ENCODE results near the gene CIT. TPM values are rescaled to one million over a fixed set of nuclear protein-coding genes. Genes with fewer than 3 reads are reported as not detected.

CIT gene
- total RNA-seq, 4 donors from 2014 or later = under 0.01 to 28.1 (median 5.8) TPM

- intact Hi-C loops (cut with DNase I; ENCODE audit: low total_unique reads) = no loop called here
- no peak for DNase-seq
- H3K27me3 ChIP-seq = no peaks in the 10 kb centered on the region
- H3K4me1 ChIP-seq = peaks cover 0 to 3% of the 10 kb centered on the region in 2 donors
- no peak overlapping the region for H3K27ac ChIP-seq
- H3K4me3 ChIP-seq = no peak overlapping the region
- TF ChIP-seq CTCF (IDR thresholded peaks at IDR 0.05) (no peak), POLR2A (IDR thresholded peaks at IDR 0.05) (no peak)
- no peaks in the 10 kb centered on the region for H3K9me3 ChIP-seq
- H3K36me3 ChIP-seq = no peaks in the 10 kb centered on the region
Observed at GRCh38 chr12:119666226-119666795, 210.8 kb downstream of the CIT start.

- Histone ChIP-seq H3K4me3 (no peak overlapping the region), H3K27ac (no peak overlapping the region)
- DNase-seq = no peak
Observed at GRCh38 chr12:119665164-119665929, 211.8 kb downstream of the CIT start.

GRCh38 chr12:119664642-119665041 is 212.5 kb downstream of the CIT start:
- Histone ChIP-seq H3K36me3 (no peaks in the 10 kb centered on the region), H3K9me3 (no peaks in the 10 kb centered on the region), H3K4me1 (peaks cover 0 to 1% of the 10 kb centered on the region in 2 donors), H3K4me3 (no peak overlapping the region), H3K27ac (no peak overlapping the region), H3K27me3 (no peaks in the 10 kb centered on the region)
- DNase-seq = no peak
- TF ChIP-seq POLR2A (IDR thresholded peaks at IDR 0.05) = no peak
- TF ChIP-seq CTCF (IDR thresholded peaks at IDR 0.05) = no peak
- intact Hi-C loops (cut with DNase I; ENCODE audit: low total_unique reads) = no loop called here

More at GRCh38 chr12:119665164-119665929, 211.8 kb downstream of the CIT start:
- peaks cover 0 to 3% of the 10 kb centered on the region in 2 donors for H3K4me1 ChIP-seq
- TF ChIP-seq CTCF (IDR thresholded peaks at IDR 0.05) = no peak
- no peak for TF ChIP-seq POLR2A (IDR thresholded peaks at IDR 0.05)
- intact Hi-C loops (cut with DNase I; ENCODE audit: low total_unique reads) = no loop called here
- no peaks in the 10 kb centered on the region for H3K27me3 ChIP-seq
- no peaks in the 10 kb centered on the region for H3K36me3 ChIP-seq
- no peaks in the 10 kb centered on the region for H3K9me3 ChIP-seq

- H3K4me1 ChIP-seq = no peaks in the 10 kb centered on the region
- H3K4me3 ChIP-seq = no peak overlapping the region
- no peak for DNase-seq
- no peaks in the 10 kb centered on the region for H3K9me3 ChIP-seq
- H3K27me3 ChIP-seq = no peaks in the 10 kb centered on the region
- intact Hi-C loops (cut with DNase I; ENCODE audit: low total_unique reads) = no loop called here
- no peak overlapping the region for H3K27ac ChIP-seq
- no peaks in the 10 kb centered on the region for H3K36me3 ChIP-seq
- TF ChIP-seq CTCF (IDR thresholded peaks at IDR 0.05) (no peak), POLR2A (IDR thresholded peaks at IDR 0.05) (no peak)
Observed at GRCh38 chr12:119661882-119662281, 215.2 kb downstream of the CIT start.

- TF ChIP-seq CTCF (IDR thresholded peaks at IDR 0.05) (no peak), POLR2A (IDR thresholded peaks at IDR 0.05) (no peak)
- Histone ChIP-seq H3K4me3 (no peak overlapping the region), H3K27ac (no peak overlapping the region), H3K4me1 (no peaks in the 10 kb centered on the region), H3K9me3 (no peaks in the 10 kb centered on the region), H3K36me3 (no peaks in the 10 kb centered on the region), H3K27me3 (no peaks in the 10 kb centered on the region)
- DNase-seq = no peak
- intact Hi-C loops (cut with DNase I; ENCODE audit: low total_unique reads) = no loop called here
Observed at GRCh38 chr12:119660076-119660475, 217.0 kb downstream of the CIT start.
